Panc1 (cell line): ENCODE measurements around the gene SCLY. TPM values are rescaled to one million over a fixed set of nuclear protein-coding genes. Genes with fewer than 3 reads are reported as not detected.

Experiments used
- ATAC-seq: fragments of 200-7000 bp; cut with Tn5 transposase; 2 replicates; pipeline ENCODE4 v1.9.1; 2020; ENCODE audit warnings: mild to moderate bottlenecking, moderate library complexity
- BruUV-seq: library from RNA; stranded (reverse); fragments of 400-500 nt; replicated peaks from 2 replicates; lab custom pipeline; 2021; lab: Mats Ljungman, UMichigan
- CTCF ChIA-PET: fragments of 300-600 bp; sonication (Branson Sonifier 250); formaldehyde crosslinking; loops from one replicate; lab custom pipeline; 2022; ENCODE audit warnings: antibody characterized with exemption; lab: Charles Lee
- POLR2A ChIA-PET: fragments of 300-600 bp; sonication (Branson Sonifier 250); formaldehyde crosslinking; loops from one replicate; lab custom pipeline; 2022; ENCODE audit warnings: antibody characterized with exemption; lab: Charles Lee
- DNase-seq: peaks from one replicate; pipeline ENCODE4 v3.0.0-alpha.2; 2010; ENCODE audit warnings: low read depth, low spot score
- H3K27ac ChIP-seq: 2 replicates; pipeline ENCODE4 v1.5.1; 2011; ENCODE audit warnings: mild to moderate bottlenecking, low read length, inconsistent platforms
- H3K27me3 ChIP-seq: fragments of 200-500 bp; sonication (Bioruptor generic); 2 replicates; pipeline ENCODE4 v1.6.0; 2014; ENCODE audit warnings: low read length, inconsistent platforms; ENCODE audit not compliant: control insufficient read depth, insufficient read depth
- H3K36me3 ChIP-seq: fragments of 200-500 bp; sonication (Bioruptor generic); 2 replicates; pipeline ENCODE4 v1.5.1; 2014; ENCODE audit warnings: inconsistent platforms, mild to moderate bottlenecking, low read length, moderate library complexity; ENCODE audit not compliant: control insufficient read depth, insufficient read depth
- H3K4me1 ChIP-seq: 2 replicates; pipeline ENCODE4 v1.5.1; 2011; ENCODE audit warnings: inconsistent platforms, mild to moderate bottlenecking, low read length, moderate library complexity; ENCODE audit not compliant: control insufficient read depth, insufficient read depth
- H3K4me3 ChIP-seq, 2 experiments: 2 replicates each; pipeline ENCODE4 v1.5.1; 2011 to 2012; ENCODE audit warnings: low read depth in 2 of 2, low read length in 2 of 2, mild to moderate bottlenecking in 2 of 2, inconsistent platforms in 1 of 2, moderate library complexity in 1 of 2
- H3K9me3 ChIP-seq: fragments of 200-500 bp; sonication (Bioruptor generic); 2 replicates; pipeline ENCODE4 v1.5.1; 2014; ENCODE audit warnings: low read depth, mild to moderate bottlenecking, inconsistent platforms, low read length, moderate library complexity; ENCODE audit not compliant: control insufficient read depth, insufficient read depth
- CTCF ChIP-seq: fragments of 450-650 bp; IDR thresholded peaks from 2 replicates; pipeline ENCODE4 v1.5.1; 2017; ENCODE audit warnings: mild to moderate bottlenecking
- POLR2AphosphoS5 ChIP-seq: IDR thresholded peaks from 2 replicates; pipeline ENCODE4 v1.6.1; 2012; ENCODE audit warnings: mild to moderate bottlenecking, low read depth, low read length, moderate library complexity
- REST ChIP-seq, 2 experiments: IDR thresholded peaks; 2 replicates each; pipeline ENCODE4 v1.6.1; 2011 to 2012; ENCODE audit warnings: low read depth in 2 of 2, control low read depth in 1 of 2, low read length in 1 of 2, mild to moderate bottlenecking in 1 of 2, moderate library complexity in 1 of 2; ENCODE audit not compliant: insufficient read depth in 1 of 2
- SIN3A ChIP-seq: IDR thresholded peaks from 2 replicates; pipeline ENCODE4 v1.6.1; 2012; ENCODE audit warnings: low read depth, mild to moderate bottlenecking, low read length, moderate library complexity, borderline replicate concordance; ENCODE audit not compliant: insufficient read depth
- TCF7L2 ChIP-seq: IDR thresholded peaks from 2 replicates; pipeline ENCODE4 v1.6.1; 2011; ENCODE audit warnings: mild to moderate bottlenecking, low read depth, low read length, inconsistent platforms
- in situ Hi-C: cut with HindIII; loops from 2 replicates; pipeline ENCODE4 v1.10.0; 2016; ENCODE audit warnings: low sequenced_read_pairs, low pct_unique_long_range_greater_than_20kb
- intact Hi-C: fragments of 100-400 bp; cut with micrococcal nuclease; formaldehyde crosslinking; loops from one replicate; pipeline ENCODE4 v1.10.0; 2022; ENCODE audit not compliant: unreplicated experiment
- total RNA-seq: library from RNA; stranded (reverse); gene quantifications from one replicate; pipeline ENCODE4 v1.2.1, GENCODE V29; 2021; ENCODE audit not compliant: unreplicated experiment

The SCLY gene
- total RNA-seq, 1 experiment from 2014 or later: 31.4 TPM

GRCh38 chr2:238130696-238131628, 70.2 kb downstream of the SCLY start:
- no peaks in the 10 kb centered on the region for H3K36me3 ChIP-seq
- in situ Hi-C loops (no loop called here), intact Hi-C loops (no loop called here)
- ChIA-PET CTCF (no interaction called here), POLR2A (no interaction called here)
- H3K27me3 ChIP-seq: no peaks in the 10 kb centered on the region
- ATAC-seq (no peak), DNase-seq (no peak)
- H3K9me3 ChIP-seq: no peaks in the 10 kb centered on the region
- no peak overlapping the region for H3K27ac ChIP-seq
- no peak overlapping the region for H3K4me3 ChIP-seq
- no TSS peak for BruUV-seq
- H3K4me1 ChIP-seq: no peaks in the 10 kb centered on the region
- TF ChIP-seq SIN3A (no peak), POLR2AphosphoS5 (no peak), CTCF (no peak)

GRCh38 chr2:238131761-238132462, 71.1 kb downstream of the SCLY start:
- no peak for DNase-seq
- CTCF ChIA-PET: no interaction called here
- Histone ChIP-seq H3K9me3 (no peaks in the 10 kb centered on the region), H3K27ac (no peak overlapping the region), H3K4me1 (no peaks in the 10 kb centered on the region), H3K27me3 (no peaks in the 10 kb centered on the region), H3K36me3 (no peaks in the 10 kb centered on the region), H3K4me3 (no peak overlapping the region)
- POLR2A ChIA-PET: no interaction called here
- BruUV-seq: no TSS peak
- intact Hi-C loops (no loop called here), in situ Hi-C loops (no loop called here)
- ATAC-seq: no peak
- TF ChIP-seq POLR2AphosphoS5 (no peak), CTCF (no peak), TCF7L2 (no peak), REST (IDR thresholded peaks at IDR 0.05; ENCODE audit: insufficient read depth in 1 of 2, low read depth in 2 of 2, low read length in 1 of 2) (no peak), SIN3A (no peak)
